Liver (tissue), 9 donors: ENCODE data around the gene ZNF655. TPM values are rescaled to one million over a fixed set of nuclear protein-coding genes. Genes with fewer than 3 reads are reported as not detected.

Experiments used
- DNase-seq: peaks from one replicate; pipeline ENCODE4 v3.0.0-alpha.2; 2017; ENCODE audit warnings: low spot score
- H3K27ac ChIP-seq, 2 donors: one replicate each; pipeline ENCODE4 v1.7.0; 2013; ENCODE audit warnings: inconsistent platforms in 2 of 2, low read length in 2 of 2, control low read depth in 1 of 2, low read depth in 1 of 2, mild to moderate bottlenecking in 1 of 2
- H3K27me3 ChIP-seq, 4 donors: one replicate each; pipeline versions ENCODE4 v1.6.1 to v1.7.0; 2013; ENCODE audit warnings: low read length in 3 of 4, inconsistent platforms in 1 of 4, mild to moderate bottlenecking in 1 of 4, moderate library complexity in 1 of 4; ENCODE audit not compliant: control insufficient read depth in 4 of 4, insufficient read depth in 4 of 4
- H3K36me3 ChIP-seq, 4 donors: one replicate each; pipeline versions ENCODE4 v1.6.1 to v1.7.0; 2013; ENCODE audit warnings: low read length in 3 of 4, mild to moderate bottlenecking in 3 of 4, low read depth in 1 of 4, moderate library complexity in 1 of 4; ENCODE audit not compliant: control insufficient read depth in 4 of 4, insufficient read depth in 3 of 4
- H3K4me1 ChIP-seq, 4 donors: one replicate each; pipeline versions ENCODE4 v1.6.1 to v1.7.0; 2013; ENCODE audit warnings: low read length in 3 of 4, mild to moderate bottlenecking in 3 of 4, moderate library complexity in 1 of 4; ENCODE audit not compliant: control insufficient read depth in 4 of 4, insufficient read depth in 4 of 4
- H3K4me3 ChIP-seq, 3 donors: one replicate each; pipeline versions ENCODE4 v1.6.1 to v1.7.0; 2013; ENCODE audit warnings: low read length in 3 of 3, control low read depth in 1 of 3, low read depth in 1 of 3, mild to moderate bottlenecking in 1 of 3
- H3K9ac ChIP-seq, 2 donors: one replicate each; pipeline ENCODE4 v1.7.0; 2013; ENCODE audit warnings: low read length in 2 of 2, mild to moderate bottlenecking in 2 of 2, moderate library complexity in 2 of 2, control low read depth in 1 of 2, low read depth in 1 of 2
- H3K9me3 ChIP-seq, 4 donors: one replicate each; pipeline versions ENCODE4 v1.6.1 to v1.7.0; 2013; ENCODE audit warnings: low read length in 3 of 4; ENCODE audit not compliant: control insufficient read depth in 4 of 4
- EGR1 ChIP-seq, 2 donors: IDR thresholded peaks; 2 replicates each; pipeline ENCODE4 v1.6.1; 2016 to 2018; ENCODE audit warnings: antibody characterized with exemption in 2 of 2, low read depth in 2 of 2
- FOXA1 ChIP-seq: IDR thresholded peaks from 2 replicates; pipeline ENCODE4 v1.6.1; 2016; ENCODE audit warnings: antibody characterized with exemption
- FOXA2 ChIP-seq: IDR thresholded peaks from 2 replicates; pipeline ENCODE4 v1.6.1; 2016; ENCODE audit warnings: antibody characterized with exemption
- GABPA ChIP-seq, 2 donors: IDR thresholded peaks in 1 of 2; conservative IDR thresholded peaks in 1 of 2; 2 replicates each; pipeline ENCODE4 v1.6.1; 2016; ENCODE audit warnings: antibody characterized with exemption in 2 of 2, mild to moderate bottlenecking in 1 of 2, moderate library complexity in 1 of 2
- HNF4G ChIP-seq: IDR thresholded peaks from 2 replicates; pipeline ENCODE4 v1.6.1; 2016; ENCODE audit warnings: antibody characterized with exemption
- JUND ChIP-seq, 2 donors: IDR thresholded peaks; 2 replicates each; pipeline ENCODE4 v1.6.1; 2016; ENCODE audit warnings: antibody characterized with exemption in 2 of 2
- NR2F2 ChIP-seq: IDR thresholded peaks from 2 replicates; pipeline ENCODE4 v1.6.1; 2016; ENCODE audit warnings: antibody characterized with exemption
- RAD21 ChIP-seq, 2 donors: IDR thresholded peaks; 2 replicates each; pipeline ENCODE4 v1.6.1; 2016; ENCODE audit warnings: antibody characterized with exemption in 2 of 2, mild to moderate bottlenecking in 2 of 2
- RXRA ChIP-seq, 2 donors: IDR thresholded peaks; 2 replicates each; pipeline ENCODE4 v1.6.1; 2017 to 2018; ENCODE audit warnings: antibody characterized with exemption in 2 of 2, mild to moderate bottlenecking in 1 of 2
- WGBS: extraction: QIAGEN DNeasy Blood & Tissue Kit; methylation state at CpG from one replicate; pipeline ENCODE4 v1.1.7; 2013; 5-methylcytosine and 5-hydroxymethylcytosine counted together
- polyA plus RNA-seq, 2 donors: library from polyadenylated mRNA; stranded (reverse) in 1 of 2; unstranded in 1 of 2; fragments of 200-250 nt in 1 of 2; fragments of >200 nt in 1 of 2; fragmentation: Nextera tagmentation in 1 of 2; extraction: Ambion mirVana in 1 of 2; gene quantifications; one replicate each; pipeline versions ENCODE4 v1.2.1 to v1.2.3, GENCODE V29; 2013 to 2015
- total RNA-seq, 2 donors: library from RNA; depleted of rRNA; stranded (reverse); fragments of >200 nt; gene quantifications; one replicate each; pipeline ENCODE4 v1.2.3, GENCODE V29; 2014
- TF ChIP-seq, protein P1 (sequence below): IDR thresholded peaks from 2 replicates; pipeline ENCODE4 v1.6.1; 2016; ENCODE audit warnings: antibody characterized with exemption, mild to moderate bottlenecking
- TF ChIP-seq, protein P2 (sequence below): IDR thresholded peaks from 2 replicates; pipeline ENCODE4 v1.6.1; 2016; ENCODE audit warnings: antibody characterized with exemption
- TF ChIP-seq, protein P3 (sequence below): fragments of 150-350 bp; IDR thresholded peaks from 2 replicates; pipeline ENCODE4 v1.5.1; 2017; ENCODE audit warnings: improper control_type of control experiment, low read depth, low read length; ENCODE audit not compliant: missing input control
- TF ChIP-seq, protein P4 (sequence below): IDR thresholded peaks from 2 replicates; pipeline ENCODE4 v1.6.1; 2016; ENCODE audit warnings: antibody characterized with exemption
- donor health status: healthy.
- donor health status: healthy.
- donor health status: healthy.
- donor health status: healthy.
- donor health status: healthy.

ZNF655 gene
- total and polyA plus RNA-seq, 4 donors = 15.9 to 59.7 (median 32.4) TPM

DNA sequence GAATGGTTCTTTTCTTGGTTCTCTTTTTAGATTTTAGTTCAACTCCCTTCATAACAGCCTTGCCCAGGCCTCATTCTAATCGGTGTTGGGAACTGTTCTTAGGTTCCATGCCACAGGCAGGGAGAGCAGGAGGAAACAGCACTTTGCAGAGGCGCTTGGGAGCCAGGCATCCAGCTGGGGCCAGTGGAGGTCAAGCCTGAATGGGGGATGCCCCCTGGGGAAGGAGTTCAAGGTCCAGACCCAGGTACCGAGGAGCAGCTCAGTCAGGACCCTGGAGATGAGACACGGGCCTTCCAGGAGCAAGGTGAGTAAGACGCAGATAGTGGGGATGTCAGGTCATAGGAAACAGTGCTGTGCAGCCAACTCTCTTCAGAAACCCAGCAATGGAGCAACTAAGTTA, 62.8 kb downstream of the ZNF655 start (continued):
- TF ChIP-seq, protein P1, sequence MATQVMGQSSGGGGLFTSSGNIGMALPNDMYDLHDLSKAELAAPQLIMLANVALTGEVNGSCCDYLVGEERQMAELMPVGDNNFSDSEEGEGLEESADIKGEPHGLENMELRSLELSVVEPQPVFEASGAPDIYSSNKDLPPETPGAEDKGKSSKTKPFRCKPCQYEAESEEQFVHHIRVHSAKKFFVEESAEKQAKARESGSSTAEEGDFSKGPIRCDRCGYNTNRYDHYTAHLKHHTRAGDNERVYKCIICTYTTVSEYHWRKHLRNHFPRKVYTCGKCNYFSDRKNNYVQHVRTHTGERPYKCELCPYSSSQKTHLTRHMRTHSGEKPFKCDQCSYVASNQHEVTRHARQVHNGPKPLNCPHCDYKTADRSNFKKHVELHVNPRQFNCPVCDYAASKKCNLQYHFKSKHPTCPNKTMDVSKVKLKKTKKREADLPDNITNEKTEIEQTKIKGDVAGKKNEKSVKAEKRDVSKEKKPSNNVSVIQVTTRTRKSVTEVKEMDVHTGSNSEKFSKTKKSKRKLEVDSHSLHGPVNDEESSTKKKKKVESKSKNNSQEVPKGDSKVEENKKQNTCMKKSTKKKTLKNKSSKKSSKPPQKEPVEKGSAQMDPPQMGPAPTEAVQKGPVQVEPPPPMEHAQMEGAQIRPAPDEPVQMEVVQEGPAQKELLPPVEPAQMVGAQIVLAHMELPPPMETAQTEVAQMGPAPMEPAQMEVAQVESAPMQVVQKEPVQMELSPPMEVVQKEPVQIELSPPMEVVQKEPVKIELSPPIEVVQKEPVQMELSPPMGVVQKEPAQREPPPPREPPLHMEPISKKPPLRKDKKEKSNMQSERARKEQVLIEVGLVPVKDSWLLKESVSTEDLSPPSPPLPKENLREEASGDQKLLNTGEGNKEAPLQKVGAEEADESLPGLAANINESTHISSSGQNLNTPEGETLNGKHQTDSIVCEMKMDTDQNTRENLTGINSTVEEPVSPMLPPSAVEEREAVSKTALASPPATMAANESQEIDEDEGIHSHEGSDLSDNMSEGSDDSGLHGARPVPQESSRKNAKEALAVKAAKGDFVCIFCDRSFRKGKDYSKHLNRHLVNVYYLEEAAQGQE = no peak

DNA sequence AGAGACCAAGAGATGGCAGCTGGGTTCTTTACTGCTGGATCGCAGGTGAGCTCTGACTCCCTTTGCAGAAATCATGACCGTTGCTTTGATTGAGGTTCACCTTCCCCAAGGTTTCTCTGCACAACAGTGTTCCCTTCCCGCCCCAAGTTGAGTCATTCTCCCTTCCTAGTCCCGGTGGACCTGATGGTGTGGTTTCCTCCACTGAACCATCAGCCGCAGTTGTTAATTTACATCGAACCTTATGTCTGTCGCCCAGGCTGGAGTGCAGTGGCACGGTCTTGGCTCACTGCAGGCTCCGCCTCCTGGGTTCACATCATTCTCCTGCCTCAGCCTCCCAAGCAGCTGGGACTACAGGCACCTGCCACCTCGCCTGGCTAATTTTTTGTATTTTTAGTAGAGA, 64.2 kb downstream of the ZNF655 start:
- H3K27ac ChIP-seq = no peak overlapping the region
- TF ChIP-seq GABPA (IDR thresholded peaks at IDR 0.05 in 1 of 2, conservative IDR thresholded peaks at IDR 0.05 in 1 of 2) (no peak), NR2F2 (no peak), EGR1 (IDR thresholded peaks at IDR 0.05; ENCODE audit: low read depth in 2 of 2) (no peak), RXRA (IDR thresholded peaks at IDR 0.05) (no peak)
- TF ChIP-seq, protein P1 = no peak
- TF ChIP-seq, protein P2, sequence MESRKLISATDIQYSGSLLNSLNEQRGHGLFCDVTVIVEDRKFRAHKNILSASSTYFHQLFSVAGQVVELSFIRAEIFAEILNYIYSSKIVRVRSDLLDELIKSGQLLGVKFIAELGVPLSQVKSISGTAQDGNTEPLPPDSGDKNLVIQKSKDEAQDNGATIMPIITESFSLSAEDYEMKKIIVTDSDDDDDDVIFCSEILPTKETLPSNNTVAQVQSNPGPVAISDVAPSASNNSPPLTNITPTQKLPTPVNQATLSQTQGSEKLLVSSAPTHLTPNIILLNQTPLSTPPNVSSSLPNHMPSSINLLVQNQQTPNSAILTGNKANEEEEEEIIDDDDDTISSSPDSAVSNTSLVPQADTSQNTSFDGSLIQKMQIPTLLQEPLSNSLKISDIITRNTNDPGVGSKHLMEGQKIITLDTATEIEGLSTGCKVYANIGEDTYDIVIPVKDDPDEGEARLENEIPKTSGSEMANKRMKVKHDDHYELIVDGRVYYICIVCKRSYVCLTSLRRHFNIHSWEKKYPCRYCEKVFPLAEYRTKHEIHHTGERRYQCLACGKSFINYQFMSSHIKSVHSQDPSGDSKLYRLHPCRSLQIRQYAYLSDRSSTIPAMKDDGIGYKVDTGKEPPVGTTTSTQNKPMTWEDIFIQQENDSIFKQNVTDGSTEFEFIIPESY = no peak
- H3K27me3 ChIP-seq = no peaks in the 10 kb centered on the region
- peaks cover 2 to 7% (median 5%) of the 10 kb centered on the region in 4 donors for H3K4me1 ChIP-seq
- 94% methylated on average over 10 of the region's 10 CpGs for WGBS
- DNase-seq = no peak
- peaks cover 9 to 82% (median 69%) of the 10 kb centered on the region in 4 donors for H3K36me3 ChIP-seq
- H3K4me3 ChIP-seq = no peak overlapping the region
- H3K9ac ChIP-seq = no peak overlapping the region
- no peaks in the 10 kb centered on the region for H3K9me3 ChIP-seq

DNA sequence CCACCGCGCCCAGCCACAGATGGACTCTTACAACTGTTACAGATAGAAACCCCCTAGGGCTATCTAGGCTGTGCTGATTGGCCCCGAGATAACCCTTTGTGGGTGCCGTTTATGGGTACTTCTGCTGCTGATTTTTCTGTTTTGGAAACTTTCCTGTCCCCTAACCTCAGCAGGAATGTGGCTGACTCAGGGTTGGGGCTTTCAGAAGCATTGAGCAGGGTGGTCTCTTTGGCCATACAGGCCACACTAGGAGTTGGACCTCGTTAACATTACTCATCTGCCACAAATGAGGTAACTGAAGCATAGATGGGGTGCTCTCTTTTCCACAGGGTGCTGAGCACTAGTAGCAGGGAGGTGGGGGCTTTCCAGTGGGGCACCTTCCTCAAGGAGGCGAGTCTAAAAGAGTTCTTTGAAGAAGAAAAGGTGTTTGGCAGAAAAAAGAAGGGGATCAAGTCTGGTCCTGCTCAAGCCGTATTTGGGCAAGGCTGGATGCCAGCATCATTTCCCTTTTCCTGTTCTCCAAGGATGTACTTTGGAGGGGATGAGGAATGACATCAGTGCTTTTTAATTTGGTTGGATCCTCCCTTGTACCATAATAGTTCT, 64.8 kb downstream of the ZNF655 start:
- no peaks in the 10 kb centered on the region for H3K27me3 ChIP-seq
- no peak overlapping the region for H3K27ac ChIP-seq
- no peak for DNase-seq
- H3K4me1 ChIP-seq = peaks cover 0 to under 1% (median 0%) of the 10 kb centered on the region in 4 donors
- H3K9ac ChIP-seq = no peak overlapping the region
- no peaks in the 10 kb centered on the region for H3K9me3 ChIP-seq
- WGBS = 89% methylated on average over 7 of the region's 7 CpGs
- H3K36me3 ChIP-seq = peaks cover 11 to 88% (median 73%) of the 10 kb centered on the region in 4 donors
- no peak overlapping the region for H3K4me3 ChIP-seq
- TF ChIP-seq, protein P3, sequence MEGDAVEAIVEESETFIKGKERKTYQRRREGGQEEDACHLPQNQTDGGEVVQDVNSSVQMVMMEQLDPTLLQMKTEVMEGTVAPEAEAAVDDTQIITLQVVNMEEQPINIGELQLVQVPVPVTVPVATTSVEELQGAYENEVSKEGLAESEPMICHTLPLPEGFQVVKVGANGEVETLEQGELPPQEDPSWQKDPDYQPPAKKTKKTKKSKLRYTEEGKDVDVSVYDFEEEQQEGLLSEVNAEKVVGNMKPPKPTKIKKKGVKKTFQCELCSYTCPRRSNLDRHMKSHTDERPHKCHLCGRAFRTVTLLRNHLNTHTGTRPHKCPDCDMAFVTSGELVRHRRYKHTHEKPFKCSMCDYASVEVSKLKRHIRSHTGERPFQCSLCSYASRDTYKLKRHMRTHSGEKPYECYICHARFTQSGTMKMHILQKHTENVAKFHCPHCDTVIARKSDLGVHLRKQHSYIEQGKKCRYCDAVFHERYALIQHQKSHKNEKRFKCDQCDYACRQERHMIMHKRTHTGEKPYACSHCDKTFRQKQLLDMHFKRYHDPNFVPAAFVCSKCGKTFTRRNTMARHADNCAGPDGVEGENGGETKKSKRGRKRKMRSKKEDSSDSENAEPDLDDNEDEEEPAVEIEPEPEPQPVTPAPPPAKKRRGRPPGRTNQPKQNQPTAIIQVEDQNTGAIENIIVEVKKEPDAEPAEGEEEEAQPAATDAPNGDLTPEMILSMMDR = no peak
- TF ChIP-seq, protein P4, sequence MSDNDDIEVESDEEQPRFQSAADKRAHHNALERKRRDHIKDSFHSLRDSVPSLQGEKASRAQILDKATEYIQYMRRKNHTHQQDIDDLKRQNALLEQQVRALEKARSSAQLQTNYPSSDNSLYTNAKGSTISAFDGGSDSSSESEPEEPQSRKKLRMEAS = no peak
- no peak for TF ChIP-seq NR2F2
- TF ChIP-seq FOXA1 = no peak
- TF ChIP-seq HNF4G = no peak
- TF ChIP-seq RAD21 (IDR thresholded peaks at IDR 0.05) = no peak
- no peak for TF ChIP-seq JUND (IDR thresholded peaks at IDR 0.05)
- no peak for TF ChIP-seq RXRA (IDR thresholded peaks at IDR 0.05)
- TF ChIP-seq FOXA2 = no peak
- TF ChIP-seq, protein P2 = no peak
- TF ChIP-seq EGR1 (IDR thresholded peaks at IDR 0.05; ENCODE audit: low read depth in 2 of 2) = no peak
